HG03378 (cell line): Measurements from ENCODE around the gene HES2.
"Not testable (repeated sequence)": the region's sequence is repeated elsewhere in the genome, so short reads cannot be mapped to it uniquely, and the experiment has no call there.

Experiments
- ATAC-seq: cut with Tn5 transposase; IDR thresholded peaks from one replicate; pipeline ENCODE4 v1.9.1; 2021; ENCODE audit warnings: mild to moderate bottlenecking, moderate library complexity; ENCODE audit not compliant: unreplicated experiment

Gene HES2

DNA sequence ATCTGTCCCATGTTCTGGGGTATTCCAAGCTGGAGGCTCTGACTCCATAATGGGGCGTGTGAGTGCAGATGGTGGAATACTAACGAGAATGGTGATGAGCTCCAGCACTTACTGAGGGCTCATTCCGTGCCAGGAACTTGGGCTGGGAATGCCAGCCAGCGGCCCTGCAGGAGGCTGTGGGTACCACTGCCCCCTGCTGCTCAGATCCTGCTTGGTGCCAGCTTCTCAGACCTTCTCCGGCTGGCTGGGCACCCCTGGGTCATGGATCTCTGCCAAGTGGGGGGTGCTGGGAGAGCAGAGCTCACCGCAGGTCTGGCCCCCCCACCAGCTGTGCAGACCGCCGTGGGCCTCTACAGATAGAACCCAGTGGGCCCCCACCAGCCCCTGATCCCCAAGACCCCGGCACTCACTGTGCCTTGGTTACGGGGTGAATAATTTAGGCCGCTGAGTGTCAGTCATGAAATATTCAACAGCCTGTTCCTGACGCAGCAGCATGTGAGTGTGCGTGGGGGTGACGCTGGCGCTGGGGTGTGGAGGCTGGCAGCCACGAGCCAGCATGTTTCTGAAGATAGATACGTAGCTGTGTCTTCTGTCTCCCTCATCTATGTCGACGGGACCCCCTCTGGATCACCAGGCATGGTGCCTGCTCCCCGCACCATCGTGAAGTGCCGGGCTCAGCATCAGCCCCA, 17.4 kb upstream of the HES2 start:
- not testable (repeated sequence) for ATAC-seq

DNA sequence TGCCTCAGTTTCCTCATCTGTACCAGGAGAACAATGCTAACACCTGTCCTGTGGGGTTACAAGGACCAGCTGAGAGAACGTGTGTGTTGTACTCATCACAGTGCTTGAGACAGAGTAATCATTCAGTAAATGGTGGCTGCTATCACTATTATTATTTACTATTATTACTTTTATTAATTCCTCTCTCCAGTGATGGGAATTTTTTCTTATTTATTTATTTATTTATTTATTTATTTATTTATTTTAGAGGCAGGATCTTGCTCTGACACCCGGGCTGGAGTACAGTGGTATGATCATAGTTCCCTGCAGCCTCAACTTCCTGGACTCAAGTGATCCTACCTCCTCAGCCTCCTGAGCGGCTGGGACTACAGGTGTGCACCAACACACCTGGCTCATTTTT, 16.6 kb upstream of the HES2 start:
- ATAC-seq, result not testable (repeated sequence)

DNA sequence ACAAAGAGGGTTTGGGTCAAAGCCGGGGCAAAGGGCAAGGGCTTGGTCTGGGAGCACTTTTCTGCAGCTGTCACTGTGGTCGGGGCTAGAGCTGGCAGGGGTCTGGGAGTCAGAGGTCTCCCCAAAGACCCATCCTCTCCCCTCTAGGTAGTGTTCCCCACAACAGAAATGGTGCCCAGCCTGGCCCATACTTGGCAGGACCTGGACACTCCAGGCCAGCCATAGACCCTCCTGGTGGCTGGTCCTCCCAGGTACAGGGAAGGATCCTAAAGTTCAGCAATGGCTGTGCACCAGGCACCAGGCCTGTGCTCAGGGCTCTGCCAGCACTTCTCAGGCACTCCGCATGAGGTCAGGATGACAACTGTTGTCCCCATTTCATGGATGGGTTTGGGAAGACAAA, 15.8 kb upstream of the HES2 start:
- no peak for ATAC-seq

DNA sequence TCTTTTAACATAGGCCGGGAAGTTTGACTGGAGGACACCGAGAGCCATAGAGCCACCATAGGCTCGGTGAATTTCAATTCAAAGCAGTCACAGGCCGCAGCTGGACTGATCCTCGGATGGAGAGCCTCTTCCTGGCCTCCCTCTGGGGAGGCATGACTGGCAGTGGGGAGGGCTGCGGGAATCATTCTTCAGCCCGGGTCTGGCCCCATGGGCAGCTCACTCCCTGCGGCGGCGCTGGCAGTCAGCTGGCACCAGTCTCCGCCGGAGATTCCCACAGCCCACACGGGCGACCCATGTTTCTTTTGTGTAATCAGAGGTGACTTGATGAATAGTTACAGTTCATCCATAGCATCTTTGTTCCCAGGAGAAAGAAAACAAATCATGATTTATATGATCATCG, 15.4 kb upstream of the HES2 start:
- ATAC-seq, result no peak

DNA sequence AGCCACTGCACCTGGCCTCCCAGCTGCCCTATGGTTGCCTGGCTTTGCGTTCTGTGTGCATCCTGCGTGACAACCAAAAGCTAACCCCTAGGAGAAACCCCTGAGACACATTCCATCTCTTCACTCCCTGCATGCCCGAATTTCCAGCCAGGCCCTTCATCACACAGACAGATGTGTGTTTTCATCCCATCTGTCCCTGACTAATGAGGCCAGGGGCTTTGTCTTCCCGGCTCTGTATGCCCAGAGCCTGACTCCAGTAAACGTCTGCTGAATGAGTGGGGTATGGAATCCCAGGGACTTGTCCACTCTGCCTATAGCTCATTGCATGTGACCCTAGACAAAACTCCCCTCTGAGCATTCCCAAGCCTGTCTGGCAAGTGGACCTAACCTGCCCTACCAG, 14.5 kb upstream of the HES2 start:
- ATAC-seq, result no peak

DNA sequence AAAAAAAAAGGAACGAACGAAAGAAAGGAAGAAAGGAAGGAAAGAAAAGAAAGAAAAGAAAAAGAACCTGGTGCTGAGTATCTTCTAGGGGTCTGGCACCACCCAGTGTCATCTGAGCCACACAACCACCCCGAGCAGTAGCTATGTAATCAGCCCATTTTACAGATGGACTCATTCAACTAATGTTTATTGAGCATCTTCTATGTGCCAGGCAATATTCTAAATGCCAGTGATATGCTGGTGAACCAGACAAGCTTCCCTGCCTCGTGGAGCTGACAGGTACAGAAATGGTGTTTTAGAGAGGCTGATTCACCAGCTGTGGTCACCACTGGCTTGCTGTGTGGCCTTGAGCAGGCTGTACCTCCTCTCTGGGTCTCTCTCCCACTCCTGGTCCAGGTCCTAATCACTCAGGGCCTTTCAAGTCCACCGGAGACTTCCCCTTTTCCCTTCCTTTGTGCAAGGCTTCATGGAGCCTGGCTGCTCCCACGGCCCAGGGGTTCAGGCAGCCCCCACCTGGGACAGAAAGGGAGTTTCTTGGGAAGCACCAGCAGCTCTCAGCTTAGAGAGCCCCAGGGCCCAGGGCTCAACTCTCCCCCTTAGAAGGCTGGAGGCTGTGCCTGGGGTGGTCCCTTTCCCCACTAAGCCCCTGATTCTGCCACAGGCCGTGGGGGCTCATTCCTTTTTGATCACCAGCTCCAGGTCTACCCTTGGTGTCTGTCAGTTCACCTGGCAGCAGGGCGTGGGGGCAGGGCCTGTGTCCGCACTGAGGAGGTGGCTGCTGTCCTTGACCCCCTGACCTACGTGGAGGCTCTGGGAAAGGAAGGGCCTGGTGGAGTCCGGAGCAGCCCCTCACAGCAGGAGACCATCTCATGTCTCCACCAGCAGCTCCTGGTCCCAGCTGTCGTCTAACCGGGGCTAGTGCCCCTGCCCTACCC, 12.2 kb upstream of the HES2 start:
- ATAC-seq, result not testable (repeated sequence)

DNA sequence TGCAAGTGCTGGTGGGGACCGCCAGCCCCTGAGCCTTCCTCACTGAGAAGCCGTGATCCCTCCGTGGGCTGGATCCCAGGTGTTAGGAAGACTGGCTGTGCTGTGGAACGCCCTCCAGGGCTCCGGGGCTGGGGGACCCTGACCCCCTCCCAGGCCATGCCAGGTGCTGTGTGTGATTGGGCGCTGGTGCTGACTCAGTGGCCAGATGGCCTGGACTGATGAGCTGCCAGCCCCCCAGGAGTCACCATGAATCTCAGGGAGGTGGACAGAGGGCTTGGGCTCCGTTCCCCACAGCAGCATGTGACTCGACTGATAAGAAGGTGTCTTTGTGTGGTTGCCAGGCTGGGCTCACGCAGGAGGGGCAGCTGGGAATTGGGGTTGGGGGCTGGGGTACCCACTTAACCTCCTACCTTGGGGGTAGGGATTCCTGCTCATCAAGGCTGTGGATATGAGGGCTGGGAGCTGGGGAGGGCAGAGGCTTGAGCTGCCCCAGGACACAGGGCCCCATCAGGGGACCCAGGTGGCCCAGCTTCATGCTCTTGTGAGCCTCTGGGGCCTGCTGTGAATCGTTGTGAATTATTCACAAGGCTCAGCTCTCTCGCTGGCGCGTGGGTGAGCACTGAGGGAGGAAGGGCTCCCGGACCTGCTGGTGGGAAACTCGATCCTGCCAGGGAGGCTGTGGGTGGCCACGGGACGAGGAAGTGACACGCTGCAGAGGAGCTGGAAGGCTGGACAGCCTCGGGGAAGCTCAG, 10.1 kb upstream of the HES2 start:
- ATAC-seq, result not testable (repeated sequence)

DNA sequence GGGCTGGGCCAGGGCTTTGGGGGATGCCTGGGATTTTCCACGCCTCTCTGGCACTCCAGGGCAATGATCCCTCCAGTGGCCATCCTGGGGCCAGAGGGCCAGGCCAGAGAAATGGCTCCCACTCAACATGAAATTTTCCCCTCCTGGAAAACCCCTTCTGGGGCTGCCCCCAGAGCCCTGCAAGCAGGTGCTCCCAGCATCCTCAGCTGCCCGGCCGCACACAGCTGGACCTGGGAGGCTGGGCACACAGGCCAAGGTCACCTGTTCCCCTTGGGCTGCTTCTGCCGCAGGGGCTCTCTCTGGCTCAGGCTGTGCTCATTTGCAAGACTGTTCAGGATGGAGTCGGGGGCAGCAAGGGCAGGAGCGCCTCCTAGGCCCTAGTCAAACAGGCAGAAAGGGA, 8.7 kb upstream of the HES2 start:
- ATAC-seq, result not testable (repeated sequence)

DNA sequence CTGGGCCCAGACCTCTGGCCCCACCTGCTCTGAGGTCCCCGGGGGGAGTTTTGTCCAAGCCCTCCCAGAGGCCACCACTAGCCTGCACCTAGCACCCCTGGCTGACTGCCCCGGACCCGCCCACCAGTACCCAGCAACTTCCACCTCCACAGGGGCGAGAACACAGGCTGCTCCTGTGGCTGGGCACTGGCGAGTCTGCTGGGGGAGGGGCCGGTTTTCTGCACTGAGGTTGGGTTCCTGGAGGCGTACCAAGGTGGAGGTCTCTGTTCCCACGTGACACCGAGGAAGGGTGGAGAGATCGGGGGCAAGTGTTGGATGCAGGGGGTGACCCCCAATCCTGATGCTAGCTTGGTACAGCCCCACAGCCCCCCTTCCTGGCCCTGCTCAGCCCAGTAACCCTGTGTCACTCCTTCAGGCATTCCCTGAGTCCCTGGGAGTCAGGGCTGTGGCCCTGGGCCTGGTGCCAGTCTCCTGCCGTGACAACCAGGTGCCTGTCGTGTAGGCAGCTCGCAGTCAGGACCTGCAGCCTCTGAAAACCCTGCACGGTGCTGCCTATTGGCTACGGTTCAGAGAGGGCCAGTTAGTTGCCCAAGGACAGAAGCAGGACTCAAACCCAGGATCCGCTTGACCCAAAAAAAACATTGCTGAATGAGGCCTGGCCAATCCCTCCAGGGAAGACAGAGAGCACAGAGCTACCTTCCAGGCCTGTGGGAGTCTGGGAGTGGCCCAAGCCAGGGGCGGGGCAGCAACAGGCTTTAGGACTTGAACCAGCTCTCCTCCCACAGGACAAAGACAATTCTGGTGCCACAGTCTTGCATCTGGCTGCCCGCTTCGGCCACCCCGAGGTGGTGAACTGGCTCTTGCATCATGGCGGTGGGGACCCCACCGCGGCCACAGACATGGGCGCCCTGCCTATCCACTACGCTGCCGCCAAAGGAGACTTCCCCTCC, 8.0 kb upstream of the HES2 start:
- no peak for ATAC-seq

DNA sequence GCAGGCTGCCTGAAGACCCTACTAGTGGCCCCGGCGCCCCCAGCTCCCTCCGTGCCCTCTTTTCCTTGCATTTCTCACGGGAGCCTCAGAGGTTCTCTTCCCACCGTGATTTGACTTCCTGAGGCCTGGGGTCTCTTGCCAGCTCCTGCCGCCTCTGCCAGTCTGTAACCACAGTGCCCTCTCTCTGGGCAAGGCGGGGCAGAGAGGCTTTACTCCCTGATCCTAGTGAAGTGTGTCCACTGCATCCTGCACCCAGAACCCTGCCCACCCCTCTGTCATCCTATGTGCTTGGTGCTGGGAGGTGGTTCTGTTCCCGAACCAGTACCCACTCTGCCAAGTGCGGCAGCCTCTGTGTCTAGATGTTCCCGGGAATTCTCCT, 7.2 kb upstream of the HES2 start:
- no peak for ATAC-seq

DNA sequence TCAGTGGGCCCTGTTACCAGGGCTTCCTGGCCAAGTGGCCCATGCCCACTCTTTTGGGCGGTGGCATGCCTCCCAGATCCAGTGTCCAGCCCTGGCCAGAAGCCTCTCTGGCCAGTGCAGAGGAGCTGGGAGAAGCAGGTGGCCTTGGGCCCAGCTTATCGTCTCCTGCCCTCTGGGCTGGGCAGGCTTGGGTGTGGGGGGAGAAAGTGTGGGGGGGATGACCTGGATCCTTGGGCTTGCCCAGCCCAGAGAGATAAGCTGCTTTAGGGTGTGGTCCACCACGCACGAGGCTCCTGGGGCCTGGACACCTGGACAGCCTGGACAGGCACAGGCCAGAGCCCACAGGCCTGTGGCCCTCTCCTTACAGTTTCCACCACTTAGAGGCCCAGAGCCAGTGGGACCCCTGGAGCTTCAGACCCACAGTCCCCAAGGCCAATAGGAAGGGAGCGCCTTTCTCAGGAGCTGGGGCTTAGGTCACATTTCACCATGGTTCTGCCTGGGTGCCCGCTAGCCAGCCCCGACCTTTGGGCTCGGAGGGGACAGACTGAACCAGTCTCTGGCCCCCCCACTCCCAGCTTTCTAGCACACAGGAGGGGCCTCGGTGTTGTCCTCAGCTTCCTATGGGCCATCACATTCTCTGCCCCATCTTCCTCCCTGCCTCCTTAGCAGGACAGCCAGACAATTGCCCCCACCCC, 6.7 kb upstream of the HES2 start:
- no peak for ATAC-seq

DNA sequence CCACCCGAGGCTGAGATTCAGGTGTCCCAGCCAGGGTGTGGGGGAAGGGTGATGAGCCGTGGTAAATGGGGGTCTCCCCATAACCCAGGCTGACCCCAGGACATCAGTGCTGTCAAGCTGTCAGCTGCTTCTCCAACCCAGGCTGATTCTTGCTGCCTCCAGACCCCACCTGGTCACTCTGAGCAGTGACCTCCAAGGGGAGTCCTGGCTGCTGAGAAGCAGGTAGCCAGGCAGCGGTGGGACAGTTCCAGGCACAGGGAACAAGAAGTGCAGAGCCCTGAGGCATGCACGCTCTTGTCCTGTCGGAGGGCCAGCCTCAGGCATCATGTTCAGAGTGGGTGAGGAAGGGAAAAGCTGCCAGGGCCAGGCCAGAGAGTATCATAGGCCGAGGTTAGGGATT, 5.9 kb upstream of the HES2 start:
- no peak for ATAC-seq

DNA sequence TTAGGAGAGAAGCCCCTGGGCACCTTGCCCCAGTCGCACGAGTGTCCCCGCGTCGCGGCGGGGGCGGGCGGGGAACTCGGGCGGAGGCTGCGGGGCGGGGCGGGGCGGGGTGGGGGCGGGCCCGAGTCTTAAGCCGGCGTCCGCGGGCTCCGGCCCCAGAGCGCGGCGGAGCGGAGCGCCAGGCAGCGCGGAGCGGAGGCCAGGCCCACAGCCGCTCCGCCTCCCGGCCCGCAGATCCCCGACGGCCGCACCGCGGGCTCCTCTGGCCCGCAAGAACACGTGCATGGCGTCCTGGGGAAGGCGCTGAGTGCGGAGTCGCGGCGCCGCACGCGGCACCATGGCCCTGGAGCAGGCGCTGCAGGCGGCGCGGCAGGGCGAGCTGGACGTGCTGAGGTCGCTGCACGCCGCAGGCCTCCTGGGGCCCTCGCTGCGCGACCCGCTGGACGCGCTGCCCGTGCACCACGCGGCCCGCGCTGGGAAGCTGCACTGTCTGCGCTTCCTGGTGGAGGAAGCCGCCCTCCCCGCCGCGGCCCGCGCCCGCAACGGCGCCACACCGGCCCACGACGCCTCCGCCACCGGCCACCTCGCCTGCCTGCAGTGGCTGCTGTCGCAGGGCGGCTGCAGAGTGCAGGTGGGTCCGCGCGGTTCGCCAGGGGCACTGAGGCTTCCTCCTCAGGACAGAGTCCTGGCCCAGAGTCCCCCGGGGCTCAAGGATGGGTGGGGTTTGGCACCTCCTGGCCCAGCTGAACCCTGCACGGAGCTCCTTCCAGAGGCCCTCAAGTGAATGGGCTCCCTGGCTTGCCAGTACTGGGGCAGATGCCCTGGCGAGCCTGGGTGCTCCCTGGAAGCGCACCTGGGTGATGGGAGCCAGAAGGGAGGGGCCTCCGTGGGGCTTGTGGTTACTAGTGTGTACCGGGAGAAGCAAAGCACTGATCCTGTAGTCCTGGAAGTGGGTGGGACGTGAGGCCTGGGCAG, 5.2 kb upstream of the HES2 start, which contains the start of gene ESPN:
Gene ESPN, plus strand, starts transcription at position 158 of the 975 bp plus-strand sequence. Its CDS starts 180 bp downstream, at position 338.
- ATAC-seq, result no peak

DNA sequence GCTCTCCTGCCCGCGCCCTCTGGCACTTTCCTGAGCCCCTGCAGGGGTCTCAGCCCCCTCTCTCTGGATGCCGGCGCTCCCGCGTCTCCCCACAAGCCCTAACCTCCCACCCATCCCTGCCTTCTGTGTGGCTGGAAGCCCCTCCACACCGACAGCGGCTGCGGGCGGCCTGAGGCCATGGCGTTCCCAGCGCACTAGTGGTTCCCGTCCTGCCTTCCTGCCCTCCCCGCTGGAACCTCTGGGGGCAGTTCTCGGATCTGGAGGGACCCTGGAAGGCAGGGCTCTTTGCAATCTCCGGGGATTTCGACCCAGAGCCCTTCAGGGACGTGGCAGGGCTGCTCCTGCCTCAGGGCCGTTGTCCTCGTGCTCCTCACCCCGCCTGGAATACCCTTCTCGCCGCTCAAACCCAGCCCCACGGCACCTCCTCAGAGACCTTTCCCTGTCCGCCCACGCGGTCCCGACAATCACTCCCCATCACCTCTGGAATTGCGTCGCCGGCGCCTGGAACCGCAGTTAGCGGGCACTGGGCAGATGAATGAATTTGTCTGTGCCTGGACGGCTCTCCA, 4.4 kb upstream of the HES2 start:
- no peak for ATAC-seq

DNA sequence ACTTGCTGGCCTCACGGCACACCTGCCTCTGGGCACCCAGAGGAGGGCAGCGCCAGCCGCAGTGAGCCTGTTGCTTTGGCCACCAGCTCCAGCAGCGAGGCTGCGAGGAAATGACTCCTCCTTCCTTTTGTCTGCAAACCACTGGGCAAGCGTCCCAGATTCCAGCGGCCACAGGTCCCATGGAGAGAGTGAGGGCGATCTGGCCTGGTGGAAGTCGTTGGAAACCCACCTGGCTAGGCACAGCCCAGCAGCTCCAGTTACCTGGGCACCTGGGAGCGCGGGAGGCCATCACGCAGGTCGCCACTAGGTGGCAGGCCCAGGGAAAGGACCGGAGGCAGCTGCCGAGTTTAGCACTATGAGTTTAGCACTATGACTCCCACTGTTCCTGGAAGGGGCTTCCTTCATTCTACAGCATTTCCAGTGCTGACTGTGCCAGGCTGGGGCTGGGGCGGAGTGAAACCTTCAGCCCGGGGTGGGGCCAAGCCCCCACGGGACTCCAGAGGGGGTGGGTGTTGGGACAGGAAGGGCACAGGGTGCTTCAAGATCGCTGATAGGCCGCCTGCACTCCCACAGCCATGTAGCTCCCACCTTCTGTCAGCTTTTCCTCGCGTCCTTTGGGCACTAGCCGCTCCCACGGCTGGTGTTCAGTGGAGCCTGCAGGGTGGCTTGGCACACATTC, 3.7 kb upstream of the HES2 start:
- ATAC-seq, result no peak

DNA sequence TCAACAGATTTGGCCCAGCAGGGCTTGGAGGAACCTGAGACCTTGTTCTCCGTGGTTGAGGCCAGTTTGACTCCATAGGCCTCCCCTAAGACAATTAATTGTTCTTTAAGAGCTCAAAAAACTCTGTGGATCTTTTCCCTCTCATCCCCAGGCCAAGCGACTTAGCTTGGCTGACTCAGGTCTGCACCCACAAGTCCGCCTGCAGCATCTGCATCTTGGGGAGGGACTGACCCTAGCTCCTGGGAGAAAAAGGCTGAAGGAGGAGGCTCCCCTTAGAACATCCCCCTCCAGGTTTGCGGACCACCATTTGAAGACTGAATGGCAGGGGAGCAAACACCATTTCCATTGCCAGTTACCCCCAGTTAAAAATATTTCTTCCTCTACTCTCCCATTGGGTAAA, 1.5 kb upstream of the HES2 start:
- no peak for ATAC-seq

DNA sequence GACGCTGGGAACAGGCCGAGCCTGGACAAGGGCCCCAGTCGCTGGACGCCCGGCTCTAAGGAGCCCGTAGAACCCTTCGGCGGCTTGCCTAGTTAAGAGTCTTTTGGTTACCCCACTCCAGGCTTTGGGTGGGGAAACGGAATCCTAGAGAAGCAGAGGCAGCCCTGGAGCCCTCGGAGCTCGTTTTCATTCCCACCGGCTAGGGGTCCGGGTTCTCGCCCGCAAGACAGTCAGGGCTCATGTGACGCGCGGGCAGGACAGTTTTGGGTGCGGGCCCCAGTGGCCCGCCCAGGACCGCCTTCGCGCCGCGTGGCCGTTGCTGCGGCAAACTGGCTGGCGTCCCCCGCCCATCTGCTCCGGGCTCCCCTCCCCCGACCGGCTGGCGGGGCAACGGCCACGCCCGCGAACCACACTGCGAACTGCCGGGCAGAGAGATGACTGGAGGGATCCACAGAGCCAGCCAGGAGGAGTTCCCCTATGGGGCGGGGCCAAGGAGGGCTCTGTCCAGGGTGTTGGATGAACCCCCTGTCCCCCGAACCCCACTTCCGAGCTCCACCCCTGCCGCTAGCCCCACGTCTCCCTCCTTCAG, 829 bp upstream of the HES2 start:
- ATAC-seq, result no peak
